Umbilical cord (tissue), 2 donors: ENCODE data around the gene XRN2. TPM values are rescaled to one million over a fixed set of nuclear protein-coding genes. Genes with fewer than 3 reads are reported as not detected.
"Not testable (repeated sequence)": the region's sequence is repeated elsewhere in the genome, so short reads cannot be mapped to it uniquely, and the experiment has no call there.

Source experiments
- DNase-seq: peaks from one replicate; pipeline ENCODE4 v3.0.0-alpha.2; 2015; ENCODE audit warnings: low spot score
- total RNA-seq: library from RNA; depleted of rRNA; stranded (reverse); fragments of >200 nt; gene quantifications from one replicate; pipeline ENCODE4 v1.2.3, GENCODE V29; 2014; ENCODE audit warnings: low replicate concordance; ENCODE audit not compliant: insufficient read depth

XRN2 gene
- total RNA-seq, 1 donor from 2014 or later, result 54.9 TPM

DNA sequence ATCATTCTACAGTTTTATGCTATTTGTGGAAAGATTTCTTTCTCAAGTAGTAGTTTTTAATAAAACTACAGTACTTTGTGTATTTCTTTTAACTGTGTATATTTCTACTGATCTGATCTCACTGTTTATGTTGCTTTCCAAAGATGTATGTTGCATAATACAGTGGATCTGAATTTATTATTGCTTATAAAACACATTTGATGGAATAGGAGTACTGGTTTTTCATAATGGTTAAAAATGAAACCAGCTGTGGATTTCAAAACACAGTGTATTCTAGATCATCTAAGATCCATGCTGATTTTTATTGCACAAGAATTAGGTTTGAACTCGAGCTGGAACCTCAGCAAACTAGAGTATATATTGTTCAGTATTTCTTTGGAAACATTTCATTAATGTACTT lies 86.2 kb downstream of the XRN2 start:
- no peak for DNase-seq

DNA sequence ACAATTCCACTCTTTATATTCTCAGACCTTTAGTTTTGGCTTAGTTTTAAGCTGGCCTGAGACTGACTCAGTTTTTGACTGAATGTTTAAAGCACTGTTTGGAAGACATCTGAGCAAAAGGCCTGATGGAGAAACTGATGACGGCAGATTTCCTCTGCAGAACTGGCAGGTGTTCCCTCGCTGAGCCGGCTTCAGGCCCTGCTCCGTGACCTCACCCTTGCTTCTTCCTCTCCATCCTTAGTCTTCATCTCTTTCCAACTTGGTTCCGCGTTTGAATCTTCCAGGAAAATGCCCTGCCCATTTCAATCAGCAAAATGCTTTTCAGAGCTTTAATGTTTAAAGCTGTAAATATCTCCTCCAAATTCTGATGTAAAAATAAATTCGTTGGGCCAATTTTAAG lies 87.6 kb downstream of the XRN2 start:
- no peak for DNase-seq

DNA sequence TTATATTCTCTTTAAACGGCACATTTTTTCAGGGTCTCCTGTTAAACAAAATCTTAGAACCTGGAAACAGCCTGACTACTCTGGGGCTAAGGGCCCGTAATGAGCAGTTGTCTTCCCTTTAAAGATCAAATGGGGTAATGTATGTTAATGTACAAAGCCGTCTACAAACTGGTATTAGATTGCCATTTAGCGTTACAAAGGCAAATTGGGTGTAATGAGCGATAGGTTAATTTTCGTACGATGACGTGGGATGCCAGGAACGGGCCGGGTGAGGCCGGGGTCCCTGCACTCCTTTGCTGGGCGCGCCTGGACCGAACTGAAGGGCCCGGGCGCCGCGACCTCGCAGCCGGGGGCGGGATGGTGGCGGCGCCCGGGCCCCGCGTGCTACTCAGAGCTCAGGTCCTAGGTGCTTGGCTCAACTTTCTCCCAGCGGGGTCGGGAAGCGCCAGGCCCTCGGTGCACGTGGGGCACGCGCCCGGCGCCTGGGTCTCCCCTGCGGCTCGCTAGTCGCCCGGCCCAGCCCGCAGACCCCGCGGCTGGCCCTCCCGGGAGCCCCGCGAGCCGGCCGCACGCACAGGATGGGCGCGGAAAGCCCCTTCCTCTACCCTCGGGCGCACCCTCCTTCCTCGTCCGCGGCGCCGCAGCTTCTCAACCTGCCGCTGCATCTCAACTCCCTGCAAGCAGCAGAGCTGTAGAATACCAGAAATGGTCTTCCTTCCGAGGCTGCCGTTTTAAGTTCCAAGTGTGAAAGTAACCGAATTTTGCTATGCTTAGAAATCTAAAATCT lies 88.2 kb downstream of the XRN2 start:
- no peak for DNase-seq

DNA sequence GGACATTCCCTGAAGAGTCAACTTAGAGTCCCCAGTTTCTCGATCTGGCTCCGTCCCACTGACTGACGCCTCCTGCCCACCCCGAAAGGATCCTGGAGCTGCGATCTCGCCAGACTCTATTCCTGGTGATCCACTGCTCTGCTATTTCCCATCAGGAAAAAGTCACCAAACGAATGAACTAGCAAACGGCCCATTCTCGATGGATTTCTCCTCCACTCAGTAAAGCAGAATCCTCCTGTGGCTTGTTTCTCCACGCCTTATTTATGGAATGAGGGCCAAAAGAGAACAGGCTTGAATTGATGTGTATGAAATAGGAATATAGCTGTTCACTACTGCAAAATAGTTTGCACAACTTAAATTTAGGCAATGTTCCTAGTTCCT lies 88.8 kb downstream of the XRN2 start:
- DNase-seq, result no peak

DNA sequence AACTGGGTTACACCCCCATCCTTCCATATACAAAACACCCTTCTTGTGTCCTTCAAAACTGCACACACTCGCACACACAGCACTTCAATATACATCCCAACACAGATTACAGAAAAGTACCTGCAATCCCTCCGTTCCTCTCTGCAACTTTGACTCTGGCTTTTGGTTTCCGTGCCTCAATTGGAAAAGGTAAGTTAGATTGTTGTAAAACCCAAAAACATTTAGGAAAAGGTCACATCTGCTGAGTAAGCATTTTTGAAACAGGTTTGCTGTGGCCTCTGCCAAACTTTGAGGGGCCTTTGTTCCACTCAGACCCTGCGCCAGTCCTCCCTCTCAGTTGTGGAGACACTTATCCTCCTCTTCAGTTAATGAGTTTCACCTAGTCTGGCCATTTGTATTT lies 90.0 kb downstream of the XRN2 start:
- no peak for DNase-seq

DNA sequence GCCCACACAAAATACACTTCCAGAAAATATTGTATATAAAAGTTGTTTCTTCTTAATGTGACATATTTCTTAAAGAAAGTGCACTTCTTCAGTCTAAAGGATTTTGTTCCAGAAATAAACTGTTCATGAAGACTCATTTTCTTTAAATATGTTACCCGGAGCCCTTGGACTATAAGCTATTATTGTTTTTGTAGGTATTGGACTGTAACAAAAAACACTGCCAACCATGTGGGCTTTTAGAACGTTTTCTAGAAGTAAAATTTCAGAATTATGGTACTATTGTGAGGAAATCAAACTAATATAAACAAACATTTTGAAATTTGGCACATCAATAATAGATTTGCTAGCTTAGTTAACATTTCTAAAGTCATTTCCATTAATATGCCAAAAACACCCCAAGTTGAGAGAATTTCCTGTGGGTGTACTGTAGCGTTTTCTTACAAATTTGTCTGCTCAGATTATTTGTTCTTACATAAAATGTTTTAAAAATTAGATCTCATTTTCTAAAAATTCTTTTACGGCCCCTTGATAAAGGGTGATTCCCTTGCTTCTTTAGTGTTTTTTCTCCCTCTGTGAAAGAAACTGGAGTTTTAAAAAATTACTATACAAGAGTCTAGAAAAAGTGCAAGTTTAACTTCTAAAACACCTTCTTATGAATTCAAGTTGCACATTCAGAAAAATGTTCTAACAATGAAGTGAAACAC lies 90.8 kb downstream of the XRN2 start:
- DNase-seq, result no peak

DNA sequence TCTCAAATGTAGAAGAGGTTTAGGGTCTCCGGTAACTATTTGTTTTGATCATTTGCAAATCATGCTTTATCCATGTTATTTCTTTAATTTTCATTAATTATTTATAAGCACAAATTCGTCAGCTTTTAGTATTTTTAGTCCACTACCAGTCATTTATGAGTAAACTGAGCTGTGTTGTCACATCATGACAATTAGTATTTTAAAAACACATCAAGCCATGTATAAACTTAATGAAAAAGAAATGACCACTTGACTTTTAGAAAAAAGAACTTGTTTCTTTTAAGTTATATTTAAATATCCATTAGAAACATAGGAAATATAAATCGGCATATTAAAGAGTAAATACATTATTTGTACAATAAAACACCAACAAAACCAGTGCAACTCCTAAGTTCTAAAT lies 91.4 kb downstream of the XRN2 start:
- no peak for DNase-seq

DNA sequence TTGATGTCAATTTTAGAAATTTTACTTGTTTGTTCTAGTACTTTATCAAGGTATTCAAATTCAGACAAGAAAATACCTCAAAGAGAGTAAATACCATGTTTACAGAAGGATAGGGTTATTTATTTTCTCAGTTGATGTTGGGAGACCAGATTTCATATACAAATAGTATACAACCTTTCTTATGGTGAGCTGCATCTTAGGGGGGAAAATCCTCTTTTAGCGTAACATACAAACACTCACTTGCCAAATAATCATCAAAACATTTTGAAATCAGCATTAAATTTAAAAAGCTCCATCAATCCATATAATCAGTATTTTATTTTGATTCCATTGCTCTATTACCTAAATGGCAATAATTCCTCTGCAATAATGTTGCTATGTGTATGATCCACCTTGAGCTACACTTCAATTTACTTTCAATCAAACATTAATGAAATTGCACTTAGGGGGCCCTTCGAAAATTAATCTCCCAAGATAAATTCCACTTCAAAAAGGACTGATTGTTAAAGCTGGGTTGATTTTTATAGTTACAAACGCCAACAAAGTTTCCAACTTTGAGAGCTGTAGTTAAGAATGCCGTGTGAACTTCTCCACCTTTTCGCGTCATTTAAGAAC lies 92.0 kb downstream of the XRN2 start:
- no peak for DNase-seq

DNA sequence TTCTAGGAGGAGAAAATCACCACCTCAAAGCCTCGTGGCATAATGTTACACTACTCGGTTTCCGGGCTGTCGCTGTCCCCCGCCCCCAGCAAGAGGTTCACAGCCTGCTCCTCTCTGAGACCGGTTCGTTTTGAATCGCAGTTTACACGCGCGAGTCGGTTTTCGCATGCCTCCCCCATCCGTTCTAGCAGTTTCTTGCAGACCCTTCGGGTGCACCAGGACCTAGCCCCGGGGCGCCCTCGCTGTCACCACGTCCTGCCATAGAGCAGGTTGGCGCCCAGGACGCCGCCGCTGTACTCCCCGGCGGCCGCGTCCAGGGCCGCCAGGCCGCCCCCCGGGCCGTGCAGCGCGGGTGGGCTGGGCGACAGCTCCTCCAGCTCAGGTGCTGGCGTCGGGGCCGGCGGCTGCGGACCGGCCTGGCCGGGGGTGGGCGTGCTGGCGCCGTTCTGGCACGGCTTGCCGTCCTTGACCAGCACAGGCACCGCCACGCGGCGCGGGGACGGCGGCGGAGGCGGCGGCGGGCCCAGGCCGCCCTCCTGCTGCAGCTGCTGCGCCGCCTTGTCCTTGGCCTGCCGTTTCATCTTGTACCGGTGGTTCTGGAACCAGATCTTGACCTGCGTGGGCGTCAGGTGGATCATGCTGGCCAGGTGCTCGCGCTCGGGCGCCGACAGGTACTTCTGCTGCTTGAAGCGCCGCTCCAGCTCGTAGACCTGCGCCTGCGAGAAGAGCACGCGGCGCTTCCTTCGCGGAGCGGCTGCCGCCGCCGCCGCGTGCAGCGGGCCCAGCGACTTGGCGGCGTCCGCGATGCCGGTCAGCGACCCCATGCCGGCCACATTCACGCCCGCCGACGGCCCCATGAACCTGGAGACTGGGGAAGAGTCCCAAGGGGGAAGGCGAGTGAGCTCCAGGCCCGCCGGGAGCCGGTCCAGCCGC lies 92.8 kb downstream of the XRN2 start:
- no peak for DNase-seq

DNA sequence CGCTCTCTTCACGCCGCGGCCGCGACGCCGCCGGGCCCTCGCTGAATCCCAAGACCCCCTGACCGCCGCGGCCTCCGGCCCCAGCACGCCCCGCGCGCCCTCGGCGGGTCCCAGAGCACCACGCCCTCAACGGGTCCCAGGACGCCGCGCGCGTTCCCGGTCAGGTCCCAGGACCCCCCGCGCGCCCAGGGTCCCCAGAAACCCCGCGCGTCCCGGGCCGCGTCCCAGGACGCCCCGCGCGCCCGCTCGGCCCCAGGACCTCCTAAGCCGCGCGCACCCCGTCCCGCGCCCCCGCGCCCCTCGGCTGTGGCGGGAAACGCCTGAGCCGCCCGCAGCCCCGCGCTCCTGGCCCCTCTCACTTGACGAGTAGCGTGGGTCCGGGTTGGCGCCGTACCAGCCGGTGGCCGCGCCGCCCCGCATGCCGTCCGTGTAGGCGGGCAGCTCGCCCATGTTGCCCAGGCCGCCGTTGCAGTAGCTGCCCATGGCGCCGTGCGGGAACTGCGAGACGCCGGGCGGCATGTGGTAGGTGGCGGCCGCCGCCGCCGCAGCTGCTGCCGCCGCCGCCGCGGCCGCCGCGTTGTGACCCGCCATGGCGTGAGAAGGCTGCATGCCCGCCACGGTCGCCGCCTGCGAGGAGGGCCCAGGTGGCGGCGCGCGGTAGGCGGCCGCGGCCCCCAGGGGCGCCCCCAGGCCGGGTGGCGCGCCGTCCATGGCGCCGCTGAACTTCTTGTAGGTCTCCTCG lies 93.6 kb downstream of the XRN2 start:
- DNase-seq, result no peak

DNA sequence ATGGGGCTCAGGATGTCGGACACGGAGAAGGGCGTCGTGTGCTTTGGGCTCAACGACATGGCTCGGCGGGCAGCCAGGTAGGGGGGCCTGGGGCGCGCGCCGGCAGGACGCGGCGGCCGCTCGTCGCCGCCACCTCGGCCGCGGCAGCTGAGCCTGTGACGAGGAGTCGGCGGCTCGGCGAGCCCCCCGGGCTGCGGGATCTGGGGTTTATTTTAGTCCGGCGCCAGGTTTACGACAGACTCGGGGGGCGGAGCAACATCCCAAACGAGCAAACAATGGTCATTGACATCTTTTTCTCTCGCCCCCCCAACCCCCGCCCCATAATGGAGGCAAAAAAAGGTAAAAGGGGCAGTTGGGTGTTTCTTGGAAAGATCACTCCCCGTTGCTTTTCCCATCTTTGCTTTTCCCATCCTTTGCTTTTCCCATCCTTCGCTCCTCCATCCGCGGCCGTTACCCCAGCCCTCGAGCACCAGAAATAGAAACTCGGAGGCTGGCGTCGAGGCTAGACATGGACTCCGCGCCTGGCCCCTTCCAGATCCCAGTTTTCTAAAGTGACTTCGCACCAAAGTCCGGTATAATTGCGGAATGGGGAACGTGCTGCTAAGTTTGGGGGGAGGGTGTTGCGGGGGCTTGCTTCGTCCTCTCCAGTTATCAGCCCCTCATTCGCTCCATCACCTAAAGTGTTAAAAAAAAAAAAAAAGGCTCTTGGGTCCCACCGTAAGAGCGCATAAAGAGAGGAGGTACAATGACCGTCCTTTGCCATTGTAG lies 94.4 kb downstream of the XRN2 start, which contains the start of gene NKX2-4:
TSS of gene NKX2-4 (minus strand) at position 186 of the 768 bp plus-strand sequence. CDS start at position 59, 127 bp downstream.
- no peak for DNase-seq

DNA sequence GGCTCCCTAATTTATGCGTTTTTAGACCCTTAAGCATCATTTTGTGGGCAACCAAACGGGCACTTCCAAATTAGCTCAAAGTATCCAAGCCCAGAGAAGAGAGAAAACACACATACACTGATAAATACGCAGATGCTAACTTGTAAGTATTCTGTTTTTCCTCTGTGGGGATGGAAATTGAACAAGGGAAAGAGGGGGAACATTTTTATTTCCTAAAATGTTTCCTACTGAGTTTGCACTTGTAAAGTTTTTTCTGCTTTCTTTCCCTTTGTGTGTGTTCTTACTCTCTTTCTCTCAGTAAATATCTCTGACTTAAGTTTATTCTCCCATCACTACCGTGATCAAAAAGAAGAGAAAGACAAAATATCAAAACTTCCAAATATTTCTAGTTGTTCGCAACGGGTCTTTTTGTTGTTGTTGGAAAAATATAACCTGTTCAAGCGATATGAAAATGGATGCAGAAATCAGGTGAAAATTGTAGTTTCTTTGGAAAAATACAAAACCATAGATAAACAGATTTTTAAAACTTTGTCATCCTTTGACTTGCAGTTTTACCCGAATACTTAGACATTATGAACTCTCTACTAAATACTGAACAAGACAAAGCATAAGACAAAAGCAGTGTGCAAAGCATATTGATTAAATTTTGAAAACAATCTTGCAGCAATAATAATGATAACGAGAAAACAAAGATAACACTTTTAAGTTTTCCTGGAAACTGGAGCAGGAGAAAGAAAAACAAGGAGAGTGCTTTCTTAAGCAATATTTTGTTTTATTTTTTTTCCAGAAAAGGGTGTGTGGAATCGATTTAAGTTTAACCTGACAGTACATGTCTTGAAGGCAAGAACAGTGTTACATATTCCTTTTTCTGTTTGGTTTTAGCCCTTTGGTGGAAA lies 95.2 kb downstream of the XRN2 start:
- no peak for DNase-seq

DNA sequence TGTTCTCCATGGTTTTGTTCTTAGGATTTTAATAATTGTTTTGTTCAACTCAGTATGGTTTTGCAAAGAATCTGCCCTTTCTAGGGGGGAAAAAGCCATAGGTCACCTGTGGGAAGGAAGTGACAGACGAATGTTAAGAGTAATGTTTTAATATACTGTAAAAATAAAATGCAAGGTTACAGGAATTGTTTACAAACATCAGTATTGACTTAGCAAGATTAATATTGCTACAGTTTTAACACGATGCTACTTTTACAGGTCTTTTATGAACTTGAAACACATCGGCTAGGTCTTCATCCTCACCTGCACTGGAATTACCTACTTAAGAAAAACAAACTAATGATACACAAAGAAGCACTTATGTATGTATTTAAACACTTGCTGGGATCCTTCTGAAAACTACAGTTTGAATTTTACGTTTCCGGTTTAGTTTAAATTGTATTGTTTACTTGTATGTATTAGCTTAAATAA lies 95.9 kb downstream of the XRN2 start:
- DNase-seq, result no peak

DNA sequence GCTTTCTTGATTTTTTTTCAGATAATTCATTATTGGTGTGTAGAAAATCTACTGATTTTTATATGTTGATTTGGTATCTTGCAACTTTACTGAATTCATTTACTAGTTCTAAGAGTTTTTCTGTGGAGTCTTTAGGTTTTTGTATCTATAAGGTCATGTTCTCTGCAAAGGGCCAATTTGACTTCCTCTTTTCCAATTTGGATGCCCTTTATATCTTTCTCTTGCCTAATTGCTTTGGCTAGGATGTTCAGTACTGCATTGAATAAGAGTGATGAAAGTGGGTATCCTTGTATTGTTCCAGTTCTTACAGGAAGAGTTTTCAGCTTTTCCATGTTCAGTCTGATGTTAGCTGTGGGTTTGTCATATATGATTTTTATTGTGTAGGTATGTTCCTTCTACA lies 108.6 kb downstream of the XRN2 start:
- DNase-seq, result no peak

DNA sequence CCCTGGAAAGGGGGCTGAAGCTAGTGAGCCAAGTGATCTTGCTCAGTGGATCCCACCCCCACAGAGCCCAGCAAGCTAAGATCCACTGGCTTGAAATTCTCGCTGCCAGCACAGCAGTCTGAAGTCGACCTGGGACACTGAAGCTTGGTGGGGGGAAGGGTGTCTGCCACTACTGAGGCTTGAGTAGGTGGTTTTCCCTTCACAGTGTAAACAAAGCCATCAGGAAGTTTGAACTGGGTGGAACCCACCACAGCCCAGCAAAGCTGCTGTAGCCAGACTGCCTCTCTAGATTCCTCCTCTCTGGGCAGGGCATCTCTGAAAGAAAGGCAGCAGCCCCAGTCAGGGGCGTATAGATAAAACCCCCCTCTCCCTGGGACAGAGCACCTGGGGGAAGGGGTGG lies 110.9 kb downstream of the XRN2 start:
- DNase-seq, result not testable (repeated sequence)

DNA sequence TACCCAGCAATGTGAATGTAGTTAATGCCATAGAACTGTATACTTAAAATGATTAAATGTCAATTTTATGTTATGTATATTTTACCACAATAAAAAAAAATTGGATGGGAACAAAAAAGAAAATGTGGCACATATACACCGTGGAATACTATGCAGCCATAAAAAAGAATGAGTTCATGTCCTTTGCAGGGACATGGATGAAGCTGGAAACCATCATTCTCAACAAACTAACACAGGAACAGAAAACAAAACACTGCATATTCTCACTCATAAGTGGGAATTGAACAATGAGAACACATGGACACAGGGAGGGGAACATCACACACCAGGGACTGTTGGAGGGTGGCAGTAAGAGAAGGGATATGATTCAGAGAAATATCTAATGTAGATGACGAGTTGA lies 116.0 kb downstream of the XRN2 start:
- DNase-seq, result not testable (repeated sequence)

DNA sequence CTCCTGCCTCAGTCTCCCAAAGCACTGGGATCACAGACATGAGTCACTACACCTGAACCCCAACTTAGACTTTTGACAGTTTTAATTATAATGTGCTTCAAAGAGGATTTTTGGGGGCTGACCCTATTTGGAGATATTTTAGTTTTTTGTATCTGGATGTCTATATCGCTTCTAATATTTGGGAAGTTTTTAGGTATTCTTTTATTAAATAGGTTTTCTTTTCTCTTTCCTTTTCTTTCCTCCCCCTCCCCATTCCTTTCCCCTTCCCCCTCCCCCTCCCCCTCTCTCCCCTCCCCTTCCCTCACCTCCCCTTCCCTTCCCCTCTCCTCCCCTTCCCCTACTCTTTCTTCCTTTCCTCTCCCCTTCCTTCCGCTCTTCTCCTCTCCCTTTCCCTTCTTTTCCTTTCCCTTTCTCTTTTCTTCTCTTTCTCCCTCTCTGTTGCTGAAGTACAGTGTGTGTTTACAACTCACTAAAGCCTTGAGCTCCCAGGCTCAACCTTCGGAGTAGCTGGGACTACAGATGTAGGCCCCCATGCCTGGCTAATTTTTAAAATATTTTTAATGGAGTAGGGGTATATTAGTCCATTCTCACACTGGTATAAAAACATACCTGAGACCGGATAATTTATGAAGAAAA lies 118.6 kb downstream of the XRN2 start:
- no peak for DNase-seq

DNA sequence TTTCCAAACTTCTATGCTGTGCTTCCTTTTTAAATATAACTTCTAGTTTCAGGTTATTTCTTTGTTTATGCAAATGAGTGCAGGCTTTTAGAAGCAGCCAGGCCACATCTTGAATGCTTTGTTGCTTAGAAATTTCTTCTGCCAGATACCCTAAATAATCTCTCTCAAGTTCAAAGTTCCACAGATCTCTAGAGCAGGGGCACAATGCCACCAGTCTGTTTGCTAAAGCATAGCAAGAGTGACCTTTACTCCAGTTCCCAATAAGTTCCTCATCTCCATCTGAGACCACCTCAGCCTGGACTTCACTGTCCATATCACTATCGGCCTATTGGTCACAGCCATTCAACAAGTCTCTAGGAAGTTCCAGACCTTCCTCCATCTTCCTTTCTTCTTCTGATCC lies 120.6 kb downstream of the XRN2 start:
- not testable (repeated sequence) for DNase-seq
